ENCODE measurements around the gene ANGPTL8.

Gene ANGPTL8

DNA sequence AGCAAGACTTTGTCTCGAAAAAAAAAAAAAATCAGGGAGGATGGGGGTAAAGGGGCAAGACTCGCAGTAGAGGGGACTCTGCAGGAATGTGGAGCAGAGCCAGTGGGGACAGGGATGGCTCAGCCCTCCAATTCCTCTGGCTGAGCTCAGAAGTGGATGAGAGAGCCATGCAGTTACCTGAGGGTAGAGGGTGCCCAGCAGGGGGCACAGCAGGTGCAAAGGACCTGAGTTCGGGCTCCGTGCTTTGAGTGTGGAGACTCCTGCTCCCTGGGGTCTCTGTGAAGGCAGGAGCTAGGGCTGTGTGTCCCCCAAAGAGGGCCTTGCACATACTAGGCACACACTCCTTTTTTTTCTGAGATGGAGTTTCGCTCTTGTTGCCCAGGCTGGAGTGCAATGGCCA lies 15.2 kb downstream of the ANGPTL8 start:
- ATAC-seq = no peak
- TF ChIP-seq ZFP30 (CRISPR knock-in tag; IDR thresholded peaks at IDR 0.05) (no peak), ZNF565 (CRISPR knock-in tag; conservative IDR thresholded peaks at IDR 0.05; ENCODE audit: low read depth) (no peak), ESRRG (CRISPR knock-in tag; IDR thresholded peaks at IDR 0.05) (no peak), ISL1 (CRISPR knock-in tag; IDR thresholded peaks at IDR 0.05) (no peak), OSR1 (CRISPR knock-in tag; IDR thresholded peaks at IDR 0.05) (no peak), PPARA (CRISPR knock-in tag; IDR thresholded peaks at IDR 0.05; ENCODE audit: borderline replicate concordance) (no peak), ARNTL (CRISPR knock-in tag; IDR thresholded peaks at IDR 0.05; ENCODE audit: borderline replicate concordance, low read depth) (no peak), TOX (CRISPR knock-in tag; IDR thresholded peaks at IDR 0.05; ENCODE audit: borderline replicate concordance) (no peak)
- TF ChIP-seq, protein P1, sequence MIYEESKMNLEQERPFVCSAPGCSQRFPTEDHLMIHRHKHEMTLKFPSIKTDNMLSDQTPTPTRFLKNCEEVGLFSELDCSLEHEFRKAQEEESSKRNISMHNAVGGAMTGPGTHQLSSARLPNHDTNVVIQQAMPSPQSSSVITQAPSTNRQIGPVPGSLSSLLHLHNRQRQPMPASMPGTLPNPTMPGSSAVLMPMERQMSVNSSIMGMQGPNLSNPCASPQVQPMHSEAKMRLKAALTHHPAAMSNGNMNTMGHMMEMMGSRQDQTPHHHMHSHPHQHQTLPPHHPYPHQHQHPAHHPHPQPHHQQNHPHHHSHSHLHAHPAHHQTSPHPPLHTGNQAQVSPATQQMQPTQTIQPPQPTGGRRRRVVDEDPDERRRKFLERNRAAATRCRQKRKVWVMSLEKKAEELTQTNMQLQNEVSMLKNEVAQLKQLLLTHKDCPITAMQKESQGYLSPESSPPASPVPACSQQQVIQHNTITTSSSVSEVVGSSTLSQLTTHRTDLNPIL (CRISPR knock-in tag; IDR thresholded peaks at IDR 0.05; ENCODE audit: low read depth) = no peak
- TF ChIP-seq, protein P2, sequence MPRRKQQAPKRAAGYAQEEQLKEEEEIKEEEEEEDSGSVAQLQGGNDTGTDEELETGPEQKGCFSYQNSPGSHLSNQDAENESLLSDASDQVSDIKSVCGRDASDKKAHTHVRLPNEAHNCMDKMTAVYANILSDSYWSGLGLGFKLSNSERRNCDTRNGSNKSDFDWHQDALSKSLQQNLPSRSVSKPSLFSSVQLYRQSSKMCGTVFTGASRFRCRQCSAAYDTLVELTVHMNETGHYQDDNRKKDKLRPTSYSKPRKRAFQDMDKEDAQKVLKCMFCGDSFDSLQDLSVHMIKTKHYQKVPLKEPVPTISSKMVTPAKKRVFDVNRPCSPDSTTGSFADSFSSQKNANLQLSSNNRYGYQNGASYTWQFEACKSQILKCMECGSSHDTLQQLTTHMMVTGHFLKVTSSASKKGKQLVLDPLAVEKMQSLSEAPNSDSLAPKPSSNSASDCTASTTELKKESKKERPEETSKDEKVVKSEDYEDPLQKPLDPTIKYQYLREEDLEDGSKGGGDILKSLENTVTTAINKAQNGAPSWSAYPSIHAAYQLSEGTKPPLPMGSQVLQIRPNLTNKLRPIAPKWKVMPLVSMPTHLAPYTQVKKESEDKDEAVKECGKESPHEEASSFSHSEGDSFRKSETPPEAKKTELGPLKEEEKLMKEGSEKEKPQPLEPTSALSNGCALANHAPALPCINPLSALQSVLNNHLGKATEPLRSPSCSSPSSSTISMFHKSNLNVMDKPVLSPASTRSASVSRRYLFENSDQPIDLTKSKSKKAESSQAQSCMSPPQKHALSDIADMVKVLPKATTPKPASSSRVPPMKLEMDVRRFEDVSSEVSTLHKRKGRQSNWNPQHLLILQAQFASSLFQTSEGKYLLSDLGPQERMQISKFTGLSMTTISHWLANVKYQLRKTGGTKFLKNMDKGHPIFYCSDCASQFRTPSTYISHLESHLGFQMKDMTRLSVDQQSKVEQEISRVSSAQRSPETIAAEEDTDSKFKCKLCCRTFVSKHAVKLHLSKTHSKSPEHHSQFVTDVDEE (CRISPR knock-in tag; IDR thresholded peaks at IDR 0.05) = no peak

DNA sequence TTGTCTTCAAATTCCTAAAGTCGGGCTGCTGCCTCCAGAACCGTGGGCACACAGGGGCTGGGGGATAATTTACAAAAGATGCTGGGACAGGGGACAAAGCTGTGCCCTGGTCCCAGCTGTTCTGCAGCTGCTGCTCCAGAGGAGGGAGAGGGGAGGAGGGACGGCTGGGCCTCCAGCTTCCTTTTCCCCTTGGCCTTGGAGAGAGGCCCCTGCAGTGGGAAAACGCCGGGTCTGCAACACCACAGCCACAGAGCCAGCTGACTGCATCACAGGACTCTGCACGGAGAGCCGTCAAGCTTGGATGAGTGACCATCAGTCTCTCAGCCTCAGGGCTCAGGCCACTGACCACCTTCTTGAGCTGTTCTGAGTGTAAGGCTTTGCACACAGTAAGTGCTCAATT lies 16.8 kb downstream of the ANGPTL8 start:
- ATAC-seq = no peak
- TF ChIP-seq ZFP30 (CRISPR knock-in tag; IDR thresholded peaks at IDR 0.05) (no peak), ZNF8 (CRISPR knock-in tag; IDR thresholded peaks at IDR 0.05) (no peak), ZFP3 (CRISPR knock-in tag; IDR thresholded peaks at IDR 0.05) (no peak), OSR1 (CRISPR knock-in tag; IDR thresholded peaks at IDR 0.05) (no peak), BACH2 (CRISPR knock-in tag; IDR thresholded peaks at IDR 0.05; ENCODE audit: borderline replicate concordance) (no peak), CSDC2 (CRISPR knock-in tag; IDR thresholded peaks at IDR 0.05) (no peak), SNAI2 (CRISPR knock-in tag; IDR thresholded peaks at IDR 0.05) (no peak)

DNA sequence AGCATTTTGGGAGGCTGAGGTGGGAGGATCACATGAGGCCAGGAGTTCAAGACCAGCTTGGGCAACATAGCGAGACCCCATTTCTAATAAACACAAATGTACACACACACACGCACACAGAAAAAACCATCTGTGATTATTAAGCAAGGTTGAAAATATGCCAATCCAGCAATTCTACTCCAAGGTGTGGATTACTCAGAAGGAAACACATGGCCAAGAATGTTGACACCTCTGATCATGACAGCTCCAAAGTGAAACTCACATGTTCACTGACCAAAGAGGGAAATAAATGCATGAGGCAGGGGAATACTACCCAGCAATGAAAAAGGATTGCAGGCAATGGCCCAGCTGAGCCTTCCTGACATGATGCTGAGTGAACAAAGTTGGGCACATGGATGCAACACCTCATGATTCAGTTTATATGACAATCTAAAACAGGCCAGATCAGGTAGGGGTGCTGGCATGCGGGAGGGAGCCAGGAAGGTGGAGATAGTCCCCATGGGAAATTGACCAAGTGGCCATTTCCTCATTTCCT lies 18.5 kb downstream of the ANGPTL8 start:
- no peak for ATAC-seq
- TF ChIP-seq PPARA (CRISPR knock-in tag; IDR thresholded peaks at IDR 0.05; ENCODE audit: borderline replicate concordance) (no peak), ZNF70 (CRISPR knock-in tag; IDR thresholded peaks at IDR 0.05) (no peak), GLIS3 (CRISPR knock-in tag; IDR thresholded peaks at IDR 0.05) (no peak), ESRRG (CRISPR knock-in tag; IDR thresholded peaks at IDR 0.05) (no peak), ARNTL (CRISPR knock-in tag; IDR thresholded peaks at IDR 0.05; ENCODE audit: borderline replicate concordance, low read depth) (no peak), ISL1 (CRISPR knock-in tag; IDR thresholded peaks at IDR 0.05) (no peak), ZNF8 (CRISPR knock-in tag; IDR thresholded peaks at IDR 0.05) (no peak), ZC3H10 (CRISPR knock-in tag; IDR thresholded peaks at IDR 0.05) (no peak), TOX (CRISPR knock-in tag; IDR thresholded peaks at IDR 0.05; ENCODE audit: borderline replicate concordance) (no peak), ZFP30 (CRISPR knock-in tag; IDR thresholded peaks at IDR 0.05) (no peak), ZNF565 (CRISPR knock-in tag; conservative IDR thresholded peaks at IDR 0.05; ENCODE audit: low read depth) (no peak), ZFP3 (CRISPR knock-in tag; IDR thresholded peaks at IDR 0.05) (no peak), SNAI2 (CRISPR knock-in tag; IDR thresholded peaks at IDR 0.05) (no peak), TCF4 (CRISPR knock-in tag; IDR thresholded peaks at IDR 0.05; ENCODE audit: borderline replicate concordance) (no peak)
- TF ChIP-seq, protein P3, sequence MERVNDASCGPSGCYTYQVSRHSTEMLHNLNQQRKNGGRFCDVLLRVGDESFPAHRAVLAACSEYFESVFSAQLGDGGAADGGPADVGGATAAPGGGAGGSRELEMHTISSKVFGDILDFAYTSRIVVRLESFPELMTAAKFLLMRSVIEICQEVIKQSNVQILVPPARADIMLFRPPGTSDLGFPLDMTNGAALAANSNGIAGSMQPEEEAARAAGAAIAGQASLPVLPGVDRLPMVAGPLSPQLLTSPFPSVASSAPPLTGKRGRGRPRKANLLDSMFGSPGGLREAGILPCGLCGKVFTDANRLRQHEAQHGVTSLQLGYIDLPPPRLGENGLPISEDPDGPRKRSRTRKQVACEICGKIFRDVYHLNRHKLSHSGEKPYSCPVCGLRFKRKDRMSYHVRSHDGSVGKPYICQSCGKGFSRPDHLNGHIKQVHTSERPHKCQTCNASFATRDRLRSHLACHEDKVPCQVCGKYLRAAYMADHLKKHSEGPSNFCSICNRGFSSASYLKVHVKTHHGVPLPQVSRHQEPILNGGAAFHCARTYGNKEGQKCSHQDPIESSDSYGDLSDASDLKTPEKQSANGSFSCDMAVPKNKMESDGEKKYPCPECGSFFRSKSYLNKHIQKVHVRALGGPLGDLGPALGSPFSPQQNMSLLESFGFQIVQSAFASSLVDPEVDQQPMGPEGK (CRISPR knock-in tag; IDR thresholded peaks at IDR 0.05; ENCODE audit: borderline replicate concordance) = no peak
- TF ChIP-seq, protein P2 (CRISPR knock-in tag; IDR thresholded peaks at IDR 0.05) = no peak

Measured in SK-N-SH treated with all-trans-retinoic acid at 6 μM for 48 hours (cell line).